ENCODE results near the gene TMEM41B. TPM values are rescaled to one million over a fixed set of nuclear protein-coding genes. Genes with fewer than 3 reads are reported as not detected.

The TMEM41B gene
- total RNA-seq, 4 donors from 2014 or later, result 9.4 to 24.9 (median 15.5) TPM

DNA sequence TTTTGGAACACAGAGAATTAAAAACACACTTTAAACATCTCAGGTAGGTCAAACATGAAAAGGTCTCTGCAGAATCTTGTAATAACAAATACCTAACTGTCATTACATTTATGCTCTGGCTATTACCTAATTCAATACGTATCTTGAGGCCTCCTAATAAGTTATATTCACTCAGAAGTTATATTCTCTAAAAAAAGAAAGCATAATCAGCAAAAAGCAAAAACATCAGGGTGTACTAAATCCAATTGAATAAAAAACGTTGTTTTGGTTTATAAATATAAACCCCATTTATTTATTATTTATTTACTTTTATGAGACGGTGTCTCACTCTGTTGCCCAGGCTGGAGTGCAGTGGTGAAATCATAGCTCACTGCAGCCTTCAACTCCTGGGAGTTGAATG lies 10.2 kb downstream of the TMEM41B start:
- no peak for DNase-seq
- Histone ChIP-seq H3K4me3 (no peak overlapping the region), H3K27ac (no peak overlapping the region), H3K27me3 (no peaks in the 10 kb centered on the region), H3K9me3 (no peaks in the 10 kb centered on the region), H3K4me1 (no peaks in the 10 kb centered on the region), H3K36me3 (peaks cover 0 to 6% of the 10 kb centered on the region in 2 donors)
- TF ChIP-seq, protein P1, sequence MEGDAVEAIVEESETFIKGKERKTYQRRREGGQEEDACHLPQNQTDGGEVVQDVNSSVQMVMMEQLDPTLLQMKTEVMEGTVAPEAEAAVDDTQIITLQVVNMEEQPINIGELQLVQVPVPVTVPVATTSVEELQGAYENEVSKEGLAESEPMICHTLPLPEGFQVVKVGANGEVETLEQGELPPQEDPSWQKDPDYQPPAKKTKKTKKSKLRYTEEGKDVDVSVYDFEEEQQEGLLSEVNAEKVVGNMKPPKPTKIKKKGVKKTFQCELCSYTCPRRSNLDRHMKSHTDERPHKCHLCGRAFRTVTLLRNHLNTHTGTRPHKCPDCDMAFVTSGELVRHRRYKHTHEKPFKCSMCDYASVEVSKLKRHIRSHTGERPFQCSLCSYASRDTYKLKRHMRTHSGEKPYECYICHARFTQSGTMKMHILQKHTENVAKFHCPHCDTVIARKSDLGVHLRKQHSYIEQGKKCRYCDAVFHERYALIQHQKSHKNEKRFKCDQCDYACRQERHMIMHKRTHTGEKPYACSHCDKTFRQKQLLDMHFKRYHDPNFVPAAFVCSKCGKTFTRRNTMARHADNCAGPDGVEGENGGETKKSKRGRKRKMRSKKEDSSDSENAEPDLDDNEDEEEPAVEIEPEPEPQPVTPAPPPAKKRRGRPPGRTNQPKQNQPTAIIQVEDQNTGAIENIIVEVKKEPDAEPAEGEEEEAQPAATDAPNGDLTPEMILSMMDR (IDR thresholded peaks at IDR 0.05 in 4 of 5, conservative IDR thresholded peaks at IDR 0.05 in 1 of 5), result no peak
- TF ChIP-seq POLR2A (IDR thresholded peaks at IDR 0.05), result no peak
- in situ Hi-C loops (cut with MboI; ENCODE audit: low sequenced_read_pairs in 4 of 4), result no loop called here
- no peak for ATAC-seq
- intact Hi-C loops (cut with DNase I; ENCODE audit: low total_unique reads), result no loop called here

DNA sequence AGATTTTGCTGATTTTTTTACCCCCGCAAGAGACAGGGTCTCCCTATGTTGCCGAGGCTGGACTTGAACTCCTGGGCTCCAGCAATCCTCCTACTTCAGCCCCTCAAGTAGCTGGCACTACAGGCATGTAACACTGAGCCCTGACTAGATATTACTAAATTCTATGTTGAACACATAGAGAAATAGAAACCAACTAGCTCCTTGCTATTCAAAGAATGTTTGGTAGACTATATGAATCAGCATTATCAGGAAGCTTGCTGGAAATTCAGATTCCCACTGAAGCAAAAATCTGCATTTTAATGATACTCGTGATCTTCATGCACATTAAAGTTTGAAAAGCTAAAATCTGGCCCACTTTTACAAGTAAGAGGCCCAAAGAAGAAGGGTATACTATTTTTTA lies 11.9 kb downstream of the TMEM41B start:
- intact Hi-C loops (cut with DNase I; ENCODE audit: low total_unique reads), result no loop called here
- DNase-seq (no peak), ATAC-seq (no peak)
- no peak overlapping the region for H3K27ac ChIP-seq
- peaks cover 0 to 10% of the 10 kb centered on the region in 2 donors for H3K36me3 ChIP-seq
- H3K4me3 ChIP-seq, result no peak overlapping the region
- TF ChIP-seq, protein P1 (IDR thresholded peaks at IDR 0.05 in 4 of 5, conservative IDR thresholded peaks at IDR 0.05 in 1 of 5), result no peak
- TF ChIP-seq POLR2A (IDR thresholded peaks at IDR 0.05), result no peak
- H3K4me1 ChIP-seq, result no peaks in the 10 kb centered on the region
- H3K27me3 ChIP-seq, result no peaks in the 10 kb centered on the region
- in situ Hi-C loops (cut with MboI; ENCODE audit: low sequenced_read_pairs in 4 of 4), result no loop called here
- no peaks in the 10 kb centered on the region for H3K9me3 ChIP-seq

DNA sequence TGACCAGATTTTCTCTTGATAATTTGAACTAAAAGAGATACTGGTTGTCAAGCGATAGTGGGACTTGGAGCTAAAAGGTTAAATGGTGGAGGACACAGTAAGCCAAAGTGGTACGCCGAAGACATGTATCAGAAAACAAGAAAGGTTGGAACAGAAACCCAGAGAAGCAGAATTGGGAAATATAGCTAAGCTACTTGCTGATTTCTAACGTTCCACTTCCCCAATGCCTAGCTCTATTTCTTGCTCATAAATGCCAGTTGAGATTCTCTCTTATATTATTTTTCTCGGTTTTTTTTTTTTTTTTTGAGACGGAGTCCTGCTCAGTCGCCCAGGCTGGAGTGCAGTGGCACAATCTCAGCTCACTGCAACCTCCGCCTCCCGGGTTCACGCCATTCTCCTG lies 12.7 kb downstream of the TMEM41B start:
- in situ Hi-C loops (cut with MboI; ENCODE audit: low sequenced_read_pairs in 4 of 4) (no loop called here), intact Hi-C loops (cut with DNase I; ENCODE audit: low total_unique reads) (no loop called here)
- Histone ChIP-seq H3K27me3 (no peaks in the 10 kb centered on the region), H3K4me1 (no peaks in the 10 kb centered on the region), H3K27ac (no peak overlapping the region), H3K9me3 (no peaks in the 10 kb centered on the region), H3K36me3 (peaks cover 0 to 14% of the 10 kb centered on the region in 2 donors), H3K4me3 (no peak overlapping the region)
- no peak for TF ChIP-seq POLR2A (IDR thresholded peaks at IDR 0.05)
- no peak for DNase-seq
- ATAC-seq, result no peak

DNA sequence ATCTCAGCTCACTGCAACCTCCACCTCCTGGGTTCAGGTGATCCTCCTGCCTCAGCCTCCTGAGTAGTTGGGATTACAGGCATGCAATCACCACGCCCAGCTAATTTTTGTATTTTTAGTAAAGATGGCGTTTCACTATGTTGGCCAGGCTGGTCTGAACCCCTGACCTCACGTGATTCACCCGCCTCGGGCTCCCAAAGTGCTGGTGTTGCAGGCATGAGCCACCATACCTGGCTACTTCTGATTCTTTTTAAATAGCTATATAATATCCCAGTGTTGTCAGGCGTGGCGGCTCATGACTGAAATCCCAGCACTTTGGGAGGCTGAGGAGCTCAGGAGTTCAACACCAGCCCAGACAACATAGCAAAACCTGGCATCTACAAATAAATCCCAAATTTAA lies 20.7 kb downstream of the TMEM41B start:
- DNase-seq (no peak), ATAC-seq (no peak)
- TF ChIP-seq POLR2A (IDR thresholded peaks at IDR 0.05), result no peak
- TF ChIP-seq, protein P1 (IDR thresholded peaks at IDR 0.05 in 4 of 5, conservative IDR thresholded peaks at IDR 0.05 in 1 of 5), result no peak
- peaks cover 0 to 7% of the 10 kb centered on the region in 2 donors for H3K36me3 ChIP-seq
- H3K27me3 ChIP-seq, result no peaks in the 10 kb centered on the region
- H3K4me1 ChIP-seq, result no peaks in the 10 kb centered on the region
- in situ Hi-C loops (cut with MboI; ENCODE audit: low sequenced_read_pairs in 4 of 4) (no loop called here), intact Hi-C loops (cut with DNase I; ENCODE audit: low total_unique reads) (no loop called here)
- H3K27ac ChIP-seq, result no peak overlapping the region
- H3K9me3 ChIP-seq, result no peaks in the 10 kb centered on the region
- H3K4me3 ChIP-seq, result no peak overlapping the region

DNA sequence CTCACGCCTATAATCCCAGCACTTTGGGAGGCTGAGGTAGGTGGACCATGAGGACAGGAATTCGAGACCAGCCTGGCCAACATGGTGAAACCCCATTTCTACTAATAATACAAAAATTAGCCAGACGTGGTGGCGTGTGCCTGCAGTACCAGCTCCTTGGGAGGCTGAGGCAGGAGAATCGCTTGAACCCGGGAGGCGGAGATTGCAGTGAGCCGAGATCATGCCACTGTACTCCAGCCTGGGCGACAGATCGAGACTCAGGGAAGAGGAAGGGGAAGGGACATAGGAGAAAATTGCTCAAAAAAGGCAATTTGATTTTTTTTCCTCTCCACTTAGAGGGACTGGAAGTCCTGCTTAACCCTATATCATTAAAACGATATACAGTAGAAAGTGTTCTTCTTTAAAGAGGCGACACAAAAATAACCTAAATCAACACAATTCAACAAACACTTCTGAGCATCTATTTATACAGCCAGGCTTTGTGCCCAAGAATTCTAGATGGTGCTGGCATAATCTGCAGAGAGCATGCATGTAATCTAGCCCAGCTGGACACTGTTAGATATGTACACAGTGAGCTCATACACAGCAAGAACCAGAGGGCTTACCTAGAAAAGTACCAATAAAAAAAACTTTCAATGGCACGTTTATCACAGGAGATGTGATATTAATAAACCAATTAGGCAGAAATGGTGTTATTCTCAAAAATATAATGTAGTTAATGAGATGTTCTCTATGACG lies 28.4 kb downstream of the TMEM41B start:
- Histone ChIP-seq H3K27me3 (no peaks in the 10 kb centered on the region), H3K4me3 (no peak overlapping the region), H3K4me1 (no peaks in the 10 kb centered on the region), H3K9me3 (no peaks in the 10 kb centered on the region), H3K27ac (no peak overlapping the region), H3K36me3 (peaks cover 0 to 9% of the 10 kb centered on the region in 2 donors)
- in situ Hi-C loops (cut with MboI; ENCODE audit: low sequenced_read_pairs in 4 of 4), result no loop called here
- TF ChIP-seq, protein P1 (IDR thresholded peaks at IDR 0.05 in 4 of 5, conservative IDR thresholded peaks at IDR 0.05 in 1 of 5), result no peak
- TF ChIP-seq POLR2A (IDR thresholded peaks at IDR 0.05), result no peak
- ATAC-seq (no peak), DNase-seq (no peak)
- intact Hi-C loops (cut with DNase I; ENCODE audit: low total_unique reads), result no loop called here

Data from gastrocnemius medialis (tissue), 4 donors.